Right kidney (tissue), 9 donors: ENCODE results near the gene RBKS.

ENCODE experiments used
- DNase-seq: peaks from one replicate; pipeline ENCODE4 v3.0.0-alpha.2; 2016
- long read RNA-seq, 8 donors: transcript quantifications; one replicate each; lab custom pipeline, GENCODE V29; 2026

RBKS gene
- long read RNA-seq, donor 1, partial matches to known transcripts, result 0 of 2 reads
- long read RNA-seq, donor 1, other reads (novel, unspliced or antisense), result 0 of 2 reads
- long read RNA-seq, donor 2, partial matches to known transcripts, result 0 of 4 reads
- long read RNA-seq, donor 2, other reads (novel, unspliced or antisense), result 0 of 4 reads
- long read RNA-seq, donor 3, partial matches to known transcripts, result 0 of 2 reads
- long read RNA-seq, donor 3, other reads (novel, unspliced or antisense), result 0 of 2 reads
- long read RNA-seq, donor 4, partial matches to known transcripts, result 11 of 15 reads
- long read RNA-seq, donor 4, other reads (novel, unspliced or antisense), result 0 of 15 reads
- long read RNA-seq, donor 5, partial matches to known transcripts, result 11 of 14 reads
- long read RNA-seq, donor 5, other reads (novel, unspliced or antisense), result 0 of 14 reads
- long read RNA-seq, donor 6, partial matches to known transcripts, result 45 of 46 reads
- long read RNA-seq, donor 6, other reads (novel, unspliced or antisense), result 0 of 46 reads
- long read RNA-seq, donor 7, transcript RBKS-201 (8 exons, 1,973 nt), result major isoform, 8 of 8 reads
- long read RNA-seq, donor 7, partial matches to known transcripts, result 0 of 8 reads
- long read RNA-seq, donor 7, other reads (novel, unspliced or antisense), result 0 of 8 reads
- long read RNA-seq, donor 8, transcript RBKS-201 (8 exons, 1,973 nt), result major isoform, 5 of 13 reads
- long read RNA-seq, donor 8, partial matches to known transcripts, result 8 of 13 reads
- long read RNA-seq, donor 8, other reads (novel, unspliced or antisense), result 0 of 13 reads

DNA sequence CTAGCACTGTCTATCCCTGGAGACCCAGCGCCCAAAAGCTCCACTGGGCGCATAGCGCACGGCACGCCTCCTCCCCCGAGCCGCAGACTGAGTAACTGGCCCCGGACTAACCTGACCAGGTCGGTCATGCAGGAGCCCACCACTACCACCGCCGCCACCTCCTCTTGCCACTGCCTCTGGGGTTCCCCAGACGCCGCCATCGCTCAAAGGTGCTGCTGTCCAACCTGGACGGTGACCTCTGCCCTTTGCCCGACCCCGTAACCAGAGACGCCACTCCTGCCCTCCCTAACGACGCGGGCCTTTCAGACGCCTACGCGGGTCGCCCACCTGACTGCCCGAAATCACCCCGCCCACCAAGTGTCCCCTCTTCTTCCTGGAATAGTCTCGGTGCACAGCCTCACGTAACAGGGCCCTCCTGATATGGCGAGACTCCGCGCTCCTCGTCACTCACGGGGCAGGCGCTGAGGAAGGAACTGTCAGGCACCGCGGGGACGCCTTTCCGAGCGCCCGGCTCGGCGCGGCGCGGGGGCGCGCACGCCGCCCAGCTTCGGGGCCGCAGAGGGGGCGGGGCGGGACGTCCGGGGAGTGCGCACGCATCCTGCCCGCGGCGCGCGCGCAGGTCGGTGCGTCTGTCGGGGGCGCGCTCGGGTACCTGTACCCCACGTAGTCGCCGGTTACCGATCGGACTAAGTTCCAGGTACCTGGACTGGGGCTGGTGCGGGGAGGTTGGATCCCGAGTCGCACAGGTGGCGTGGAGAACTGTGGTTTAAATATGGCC lies at the start of gene RBKS, which contains the start of gene BABAM2:
RBKS (minus strand) TSS at position 242 of the 778 bp plus-strand sequence; CDS start at position 200, 42 bp downstream.
BABAM2 (plus strand) TSS at position 584 of the 778 bp plus-strand sequence. CDS start 3,828 bp downstream, outside the sequence.
- peak; percentile 98 for DNase-seq

DNA sequence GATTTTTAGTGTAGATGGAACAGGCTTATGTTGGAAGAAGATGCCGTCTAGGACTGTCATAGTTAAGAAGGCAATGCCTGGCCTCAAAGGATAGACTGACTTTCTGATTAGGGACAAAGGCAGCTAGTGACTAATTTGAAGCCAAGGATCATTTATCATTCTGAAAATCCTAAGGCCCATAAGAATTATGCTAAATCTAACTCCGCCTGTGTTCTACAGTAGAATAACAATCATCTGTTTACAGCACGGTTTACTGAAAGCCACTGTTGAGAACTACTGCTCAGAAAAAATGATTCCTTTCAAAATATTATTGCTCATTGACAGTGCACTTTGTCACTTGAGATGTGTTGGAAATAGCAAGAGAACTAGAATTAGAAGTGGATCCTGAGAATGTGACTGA lies 44.8 kb upstream of the RBKS start:
- DNase-seq, result no peak

GRCh38 chr2:27932396-27932795 lies 42.2 kb upstream of the RBKS start:
- no peak for DNase-seq

GRCh38 chr2:27931361-27931950 lies 41.3 kb upstream of the RBKS start:
- no peak for DNase-seq

GRCh38 chr2:27929916-27930486 lies 39.8 kb upstream of the RBKS start:
- no peak for DNase-seq

DNA sequence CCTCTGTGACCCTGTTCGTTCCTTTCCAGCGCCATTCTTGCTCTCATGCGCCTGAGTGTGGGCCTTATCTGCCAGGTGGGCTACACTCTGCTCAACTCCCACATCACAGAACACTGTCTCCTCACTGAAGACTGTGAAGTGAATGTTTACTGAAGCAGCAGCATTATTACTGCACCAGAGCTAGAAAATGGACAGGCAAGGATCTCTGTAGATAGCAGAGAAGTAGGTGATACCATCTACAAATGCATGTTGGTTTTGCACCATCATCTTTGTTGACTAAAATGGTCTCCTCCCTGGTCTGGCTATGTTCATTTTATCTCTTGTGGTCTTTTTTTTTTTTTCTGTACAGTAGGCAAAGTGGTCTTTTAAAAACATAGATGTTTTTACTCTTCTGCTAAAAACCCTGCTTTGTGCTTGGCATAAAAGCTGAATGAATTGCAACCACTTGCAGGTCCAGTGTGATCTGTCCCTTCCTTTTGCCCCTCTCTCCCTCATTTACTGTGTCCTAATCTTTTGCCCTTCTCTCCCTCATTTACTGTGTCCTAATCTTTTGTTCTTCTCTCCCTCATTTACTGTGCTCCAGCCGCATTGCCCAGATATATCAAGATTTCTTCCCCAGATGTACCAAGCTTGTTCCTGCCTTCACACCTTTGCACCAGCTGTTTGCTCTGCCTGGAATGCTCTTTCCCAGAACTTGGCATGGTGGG lies 35.7 kb upstream of the RBKS start:
- DNase-seq, result no peak

DNA sequence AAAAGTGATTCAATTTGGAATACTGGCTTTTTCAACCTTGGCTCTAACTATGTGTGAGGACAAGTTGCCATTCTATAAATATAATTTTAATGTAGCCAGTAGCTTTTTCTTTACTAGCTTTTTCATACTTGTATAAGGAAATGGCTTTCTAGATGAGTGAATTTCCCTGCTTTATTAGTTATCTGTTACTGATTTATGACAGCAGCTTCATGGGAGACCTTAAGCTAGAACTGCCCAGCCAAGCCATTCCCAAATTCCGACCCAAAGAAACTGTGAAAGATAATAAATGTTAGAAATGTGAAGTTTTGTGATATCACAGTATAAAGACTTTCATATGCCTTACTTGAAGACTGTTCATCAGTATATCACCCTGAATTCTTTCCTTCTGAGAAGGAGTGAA lies 32.7 kb upstream of the RBKS start:
- DNase-seq, result no peak

- no peak for DNase-seq
These were observed 31.8 kb upstream of the RBKS start for GRCh38 chr2:27921880-27922547.

DNA sequence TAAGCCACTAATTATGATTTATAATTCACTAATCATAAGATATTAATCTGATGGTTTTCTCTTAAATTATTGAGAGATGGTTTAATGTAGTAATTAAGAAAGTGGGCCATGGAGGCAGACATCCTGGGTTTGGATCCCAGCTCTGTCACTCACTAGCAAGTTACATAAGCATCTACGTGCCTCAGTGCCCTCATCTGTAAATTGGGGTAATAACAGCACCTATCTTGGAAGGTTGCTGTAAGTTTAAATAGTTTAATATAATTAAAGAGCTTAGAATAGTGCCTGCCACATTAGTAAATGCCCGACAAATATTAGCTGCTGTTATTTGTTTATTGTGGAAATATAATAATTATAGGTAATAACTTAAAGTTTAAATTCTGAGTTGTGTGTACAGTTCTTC lies 31.2 kb upstream of the RBKS start:
- DNase-seq, result no peak

DNA sequence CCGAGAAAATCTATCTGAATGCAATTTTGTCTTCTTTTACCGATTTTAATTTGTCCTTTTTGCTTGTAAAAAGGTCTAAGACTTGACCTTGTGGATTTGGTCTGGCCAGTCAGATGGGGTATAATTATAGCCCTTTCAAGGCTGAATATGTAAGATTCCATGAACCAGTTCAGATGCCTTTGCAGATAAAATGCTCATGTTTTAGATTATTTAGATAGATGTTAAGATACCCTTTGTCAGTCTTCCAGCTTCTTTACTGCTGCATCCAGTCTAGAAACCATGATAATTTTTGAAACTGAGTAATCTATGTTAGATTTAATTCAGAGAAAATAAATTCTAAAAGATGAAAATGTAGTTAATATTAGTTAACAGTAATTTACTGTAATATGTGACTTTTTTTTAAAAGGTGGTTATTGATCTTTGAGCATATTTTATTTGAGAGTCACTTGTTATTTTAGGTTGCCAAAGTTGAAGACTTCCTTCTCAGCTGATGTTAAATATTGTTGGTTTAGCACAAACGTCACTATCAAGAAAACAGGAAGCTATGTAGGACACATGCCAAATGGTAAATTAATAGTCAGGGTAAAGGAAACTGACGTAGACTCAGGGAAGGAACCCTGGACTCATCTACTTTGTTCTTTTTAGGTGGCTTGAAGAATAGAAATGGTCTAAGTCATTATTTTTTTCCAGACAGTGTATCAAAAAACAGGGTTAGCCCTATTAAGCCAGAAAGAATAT lies 30.1 kb upstream of the RBKS start:
- DNase-seq, result no peak

DNA sequence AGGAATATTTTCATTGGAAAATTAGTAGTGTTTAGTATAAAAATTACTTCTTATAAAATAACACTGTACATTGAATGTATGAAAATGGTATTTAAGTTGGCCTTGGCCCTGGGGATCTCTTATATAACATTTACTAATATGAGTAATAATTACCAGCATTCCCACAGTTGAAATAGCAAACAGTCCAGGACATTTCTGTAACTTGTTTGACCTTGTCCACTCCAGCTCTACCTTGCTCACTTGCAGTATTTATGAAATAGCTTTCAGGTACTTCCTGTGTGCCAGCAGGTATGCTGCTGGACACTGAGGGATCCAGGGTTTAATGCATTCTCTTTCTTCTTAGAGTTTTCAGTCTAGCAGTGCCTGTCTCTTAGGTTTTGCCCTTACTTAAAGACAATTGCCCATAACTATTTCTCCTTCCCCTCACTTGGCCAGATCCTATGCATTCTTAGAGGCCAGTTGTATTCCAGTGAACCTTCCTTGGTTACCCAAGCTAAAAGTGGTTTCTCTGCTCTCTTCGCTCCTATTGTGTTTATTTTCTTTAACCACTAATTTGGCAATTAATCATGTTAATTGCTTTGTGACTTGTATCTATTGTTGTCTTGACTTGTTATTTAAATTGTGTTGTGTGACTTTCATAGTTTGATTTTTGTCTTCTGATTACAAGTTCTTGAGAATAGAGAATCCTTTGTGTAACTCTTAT lies 26.3 kb upstream of the RBKS start:
- DNase-seq, result no peak

- no peak for DNase-seq
These were observed 25.7 kb upstream of the RBKS start for GRCh38 chr2:27915874-27916273.

GRCh38 chr2:27915191-27915590 lies 25.0 kb upstream of the RBKS start:
- DNase-seq, result no peak

DNA sequence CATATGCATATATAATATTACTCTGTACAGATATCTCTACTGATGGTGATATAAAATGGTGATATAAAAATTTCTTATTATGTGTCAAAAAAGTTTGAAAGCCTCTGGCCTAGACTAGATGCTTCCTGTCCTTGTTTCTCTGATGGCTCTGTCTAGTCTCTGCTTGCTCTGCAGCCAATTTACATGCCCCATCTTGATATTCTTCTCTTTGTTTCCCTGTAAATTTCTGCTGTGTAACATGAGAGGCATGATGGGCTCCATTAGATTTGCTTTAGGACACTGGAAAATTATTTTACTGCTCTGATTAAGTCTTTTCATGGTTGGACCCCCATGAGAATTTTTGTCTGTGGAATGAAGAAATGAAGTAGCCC lies 24.6 kb upstream of the RBKS start:
- no peak for DNase-seq

GRCh38 chr2:27914041-27914804 lies 24.0 kb upstream of the RBKS start:
- DNase-seq, result no peak

DNA sequence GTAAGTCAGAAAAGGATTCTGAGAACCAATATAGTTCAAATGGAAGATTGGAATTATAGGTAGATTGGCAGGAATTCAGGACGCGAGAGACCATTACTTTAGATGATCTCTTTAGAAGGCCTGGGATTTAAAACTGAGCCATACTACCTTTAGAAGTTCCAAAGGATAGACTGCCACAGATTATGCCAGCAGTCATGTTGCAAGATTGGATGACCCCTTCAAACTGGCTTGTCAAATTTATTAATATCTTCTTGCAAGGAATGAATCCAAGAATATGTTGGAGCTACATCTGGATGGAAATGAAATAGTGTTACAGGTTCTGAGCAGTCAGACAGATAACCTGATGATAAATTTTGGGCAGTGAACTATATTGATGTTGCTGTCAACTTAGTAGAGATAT lies 22.3 kb upstream of the RBKS start:
- DNase-seq, result no peak

GRCh38 chr2:27911458-27912210 lies 21.4 kb upstream of the RBKS start:
- no peak for DNase-seq

- no peak for DNase-seq
These were observed 19.7 kb upstream of the RBKS start for GRCh38 chr2:27909901-27910300.
